ENCODE measurements around the gene HLTF.

- TF ChIP-seq, protein P1, sequence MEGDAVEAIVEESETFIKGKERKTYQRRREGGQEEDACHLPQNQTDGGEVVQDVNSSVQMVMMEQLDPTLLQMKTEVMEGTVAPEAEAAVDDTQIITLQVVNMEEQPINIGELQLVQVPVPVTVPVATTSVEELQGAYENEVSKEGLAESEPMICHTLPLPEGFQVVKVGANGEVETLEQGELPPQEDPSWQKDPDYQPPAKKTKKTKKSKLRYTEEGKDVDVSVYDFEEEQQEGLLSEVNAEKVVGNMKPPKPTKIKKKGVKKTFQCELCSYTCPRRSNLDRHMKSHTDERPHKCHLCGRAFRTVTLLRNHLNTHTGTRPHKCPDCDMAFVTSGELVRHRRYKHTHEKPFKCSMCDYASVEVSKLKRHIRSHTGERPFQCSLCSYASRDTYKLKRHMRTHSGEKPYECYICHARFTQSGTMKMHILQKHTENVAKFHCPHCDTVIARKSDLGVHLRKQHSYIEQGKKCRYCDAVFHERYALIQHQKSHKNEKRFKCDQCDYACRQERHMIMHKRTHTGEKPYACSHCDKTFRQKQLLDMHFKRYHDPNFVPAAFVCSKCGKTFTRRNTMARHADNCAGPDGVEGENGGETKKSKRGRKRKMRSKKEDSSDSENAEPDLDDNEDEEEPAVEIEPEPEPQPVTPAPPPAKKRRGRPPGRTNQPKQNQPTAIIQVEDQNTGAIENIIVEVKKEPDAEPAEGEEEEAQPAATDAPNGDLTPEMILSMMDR (IDR thresholded peaks at IDR 0.05 in 8 of 11, conservative IDR thresholded peaks at IDR 0.05 in 3 of 11) = no peak
- TF ChIP-seq POLR2A (IDR thresholded peaks at IDR 0.05) (no peak), POLR2AphosphoS5 (IDR thresholded peaks at IDR 0.05) (no peak)
Observed at GRCh38 chr3:149080699-149081091, 5.6 kb downstream of the HLTF start.
